ELF-1 (cell line): Measurements from ENCODE around the gene LRRC71.

ENCODE experiments used
- DNase-seq: peaks from one replicate; pipeline ENCODE4 v3.0.0-alpha.2; 2016; ENCODE audit warnings: low read depth, low spot score

The LRRC71 gene

GRCh38 chr1:156905176-156905575 is 15.3 kb upstream of the LRRC71 start:
- no peak for DNase-seq

- no peak for DNase-seq
Measured at GRCh38 chr1:156905651-156906050, 14.8 kb upstream of the LRRC71 start.

- no peak for DNase-seq
Measured at GRCh38 chr1:156906206-156906906, 14.1 kb upstream of the LRRC71 start.

GRCh38 chr1:156908541-156908940 is 11.9 kb upstream of the LRRC71 start:
- DNase-seq: no peak

GRCh38 chr1:156908955-156909354 is 11.5 kb upstream of the LRRC71 start:
- no peak for DNase-seq

GRCh38 chr1:156909671-156910070 is 10.8 kb upstream of the LRRC71 start:
- no peak for DNase-seq

GRCh38 chr1:156910309-156910782 is 10.1 kb upstream of the LRRC71 start:
- peak; percentile 65 for DNase-seq

GRCh38 chr1:156911577-156912298 is 8.7 kb upstream of the LRRC71 start:
- DNase-seq: no peak

- DNase-seq: no peak
Measured at GRCh38 chr1:156912310-156912709, 8.1 kb upstream of the LRRC71 start.

GRCh38 chr1:156912861-156913808 is 7.3 kb upstream of the LRRC71 start:
- peak; percentile 56 for DNase-seq

GRCh38 chr1:156913809-156914387 is 6.5 kb upstream of the LRRC71 start:
- DNase-seq: no peak

GRCh38 chr1:156914440-156914856 is 6.0 kb upstream of the LRRC71 start:
- peak; percentile 71 for DNase-seq

GRCh38 chr1:156921053-156921529 is 659 bp downstream of the LRRC71 start:
- DNase-seq: no peak

GRCh38 chr1:156922986-156923669 is 2.7 kb downstream of the LRRC71 start:
- DNase-seq: no peak

GRCh38 chr1:156923670-156924477 is 3.4 kb downstream of the LRRC71 start:
- DNase-seq: no peak

GRCh38 chr1:156924478-156925153 is 4.2 kb downstream of the LRRC71 start:
- no peak for DNase-seq

- DNase-seq: no peak
Measured at GRCh38 chr1:156925154-156926010, 5.0 kb downstream of the LRRC71 start.

- DNase-seq: peak; percentile 41
Measured at GRCh38 chr1:156926175-156926574, 5.7 kb downstream of the LRRC71 start.
